Measurements from ENCODE around the gene TSNAX.

Gene TSNAX

GRCh38 chr1:231605149-231606100 is 77.0 kb downstream of the TSNAX start:
- Histone ChIP-seq H3K79me1 (ENCODE audit: low read length) (no peaks in the 10 kb centered on the region), H3K4me1 (ENCODE audit: control insufficient read depth, low read depth, low read length) (peaks cover 3% of the 10 kb centered on the region), H2BK5ac (ENCODE audit: low read length) (no peak overlapping the region), H3K56ac (ENCODE audit: low read length) (no peak overlapping the region), H3K36me3 (ENCODE audit: control insufficient read depth, insufficient read depth, low read length) (no peaks in the 10 kb centered on the region), H3K18ac (ENCODE audit: low read length) (no peak overlapping the region), H4K8ac (ENCODE audit: low read depth, low read length) (no peak overlapping the region), H3K4me3 (ENCODE audit: low read length) (no peak overlapping the region), H2AK5ac (ENCODE audit: low read length) (no peak overlapping the region), H3K4ac (ENCODE audit: low read depth, low read length) (no peak overlapping the region), H2BK120ac (ENCODE audit: low read depth, low read length) (no peak overlapping the region), H4K5ac (ENCODE audit: low read length) (no peak overlapping the region), H3K27ac (ENCODE audit: low read depth, low read length) (no peak overlapping the region), H3K4me2 (ENCODE audit: low read length) (no peak overlapping the region), H3K9ac (ENCODE audit: low read length) (no peak overlapping the region), H2BK15ac (replicated peaks; ENCODE audit: low read depth) (no peak overlapping the region), H3K23ac (ENCODE audit: low read length) (no peak overlapping the region), H3K27me3 (ENCODE audit: insufficient read depth, low read length, poor library complexity) (no peaks in the 10 kb centered on the region), H3K79me2 (ENCODE audit: control insufficient read depth, insufficient read depth, low read length) (no peaks in the 10 kb centered on the region)
- WGBS (ENCODE audit: extremely low coverage, insufficient coverage, low lambda C conversion rate) = no CpG with 5 or more reads among the region's 8 CpGs
- no peak for DNase-seq

- Histone ChIP-seq H4K5ac (ENCODE audit: low read length) (no peak overlapping the region), H3K36me3 (ENCODE audit: control insufficient read depth, insufficient read depth, low read length) (no peaks in the 10 kb centered on the region), H3K23ac (ENCODE audit: low read length) (no peak overlapping the region), H3K27ac (ENCODE audit: low read depth, low read length) (no peak overlapping the region), H3K18ac (ENCODE audit: low read length) (no peak overlapping the region), H3K4me3 (ENCODE audit: low read length) (no peak overlapping the region), H3K4me2 (ENCODE audit: low read length) (no peak overlapping the region), H3K4ac (ENCODE audit: low read depth, low read length) (no peak overlapping the region), H3K79me2 (ENCODE audit: control insufficient read depth, insufficient read depth, low read length) (no peaks in the 10 kb centered on the region), H2BK5ac (ENCODE audit: low read length) (no peak overlapping the region), H3K9ac (ENCODE audit: low read length) (no peak overlapping the region), H4K8ac (ENCODE audit: low read depth, low read length) (no peak overlapping the region), H3K79me1 (ENCODE audit: low read length) (no peaks in the 10 kb centered on the region), H2BK120ac (ENCODE audit: low read depth, low read length) (no peak overlapping the region), H2AK5ac (ENCODE audit: low read length) (no peak overlapping the region), H2BK15ac (replicated peaks; ENCODE audit: low read depth) (no peak overlapping the region), H3K56ac (ENCODE audit: low read length) (no peak overlapping the region), H3K4me1 (ENCODE audit: control insufficient read depth, low read depth, low read length) (peaks cover 3% of the 10 kb centered on the region), H3K27me3 (ENCODE audit: insufficient read depth, low read length, poor library complexity) (no peaks in the 10 kb centered on the region)
- no CpG with 5 or more reads among the region's 4 CpGs for WGBS (ENCODE audit: extremely low coverage, insufficient coverage, low lambda C conversion rate)
- peak; percentile 75 for DNase-seq
Observed at GRCh38 chr1:231606712-231607111, 78.2 kb downstream of the TSNAX start.

- Histone ChIP-seq H4K8ac (ENCODE audit: low read depth, low read length) (no peak overlapping the region), H3K4me1 (ENCODE audit: control insufficient read depth, low read depth, low read length) (no peaks in the 10 kb centered on the region), H2BK15ac (replicated peaks; ENCODE audit: low read depth) (no peak overlapping the region), H3K56ac (ENCODE audit: low read length) (no peak overlapping the region), H3K36me3 (ENCODE audit: control insufficient read depth, insufficient read depth, low read length) (no peaks in the 10 kb centered on the region), H2BK5ac (ENCODE audit: low read length) (no peak overlapping the region), H3K27me3 (ENCODE audit: insufficient read depth, low read length, poor library complexity) (no peaks in the 10 kb centered on the region), H2AK5ac (ENCODE audit: low read length) (no peak overlapping the region), H3K9ac (ENCODE audit: low read length) (no peak overlapping the region), H3K18ac (ENCODE audit: low read length) (no peak overlapping the region), H3K79me1 (ENCODE audit: low read length) (no peaks in the 10 kb centered on the region), H3K4me2 (ENCODE audit: low read length) (no peak overlapping the region), H3K4me3 (ENCODE audit: low read length) (no peak overlapping the region), H3K79me2 (ENCODE audit: control insufficient read depth, insufficient read depth, low read length) (no peaks in the 10 kb centered on the region), H3K27ac (ENCODE audit: low read depth, low read length) (no peak overlapping the region), H4K5ac (ENCODE audit: low read length) (no peak overlapping the region), H2BK120ac (ENCODE audit: low read depth, low read length) (no peak overlapping the region), H3K23ac (ENCODE audit: low read length) (no peak overlapping the region), H3K4ac (ENCODE audit: low read depth, low read length) (no peak overlapping the region)
- no peak for DNase-seq
- WGBS (ENCODE audit: extremely low coverage, insufficient coverage, low lambda C conversion rate) = no CpG with 5 or more reads among the region's 2 CpGs
Observed at GRCh38 chr1:231610388-231610787, 81.9 kb downstream of the TSNAX start.

- no peak overlapping the region for H3K4ac ChIP-seq (ENCODE audit: low read depth, low read length)
- H2BK5ac ChIP-seq (ENCODE audit: low read length) = no peak overlapping the region
- no peak overlapping the region for H2BK15ac ChIP-seq (replicated peaks; ENCODE audit: low read depth)
- no peak overlapping the region for H3K18ac ChIP-seq (ENCODE audit: low read length)
- no peaks in the 10 kb centered on the region for H3K79me2 ChIP-seq (ENCODE audit: control insufficient read depth, insufficient read depth, low read length)
- no peaks in the 10 kb centered on the region for H3K27me3 ChIP-seq (ENCODE audit: insufficient read depth, low read length, poor library complexity)
- H2BK120ac ChIP-seq (ENCODE audit: low read depth, low read length) = no peak overlapping the region
- H2AK5ac ChIP-seq (ENCODE audit: low read length) = no peak overlapping the region
- H4K5ac ChIP-seq (ENCODE audit: low read length) = no peak overlapping the region
- no peak overlapping the region for H3K4me2 ChIP-seq (ENCODE audit: low read length)
- H3K9ac ChIP-seq (ENCODE audit: low read length) = no peak overlapping the region
- no peaks in the 10 kb centered on the region for H3K36me3 ChIP-seq (ENCODE audit: control insufficient read depth, insufficient read depth, low read length)
- H3K56ac ChIP-seq (ENCODE audit: low read length) = no peak overlapping the region
- H3K27ac ChIP-seq (ENCODE audit: low read depth, low read length) = no peak overlapping the region
- no CpG with 5 or more reads among the region's 5 CpGs for WGBS (ENCODE audit: extremely low coverage, insufficient coverage, low lambda C conversion rate)
- H3K79me1 ChIP-seq (ENCODE audit: low read length) = no peaks in the 10 kb centered on the region
- H3K23ac ChIP-seq (ENCODE audit: low read length) = no peak overlapping the region
- no peak for DNase-seq
- H4K8ac ChIP-seq (ENCODE audit: low read depth, low read length) = no peak overlapping the region
- H3K4me3 ChIP-seq (ENCODE audit: low read length) = no peak overlapping the region
- no peaks in the 10 kb centered on the region for H3K4me1 ChIP-seq (ENCODE audit: control insufficient read depth, low read depth, low read length)
Observed at GRCh38 chr1:231611111-231611510, 82.6 kb downstream of the TSNAX start.

- no peaks in the 10 kb centered on the region for H3K36me3 ChIP-seq (ENCODE audit: control insufficient read depth, insufficient read depth, low read length)
- no peak overlapping the region for H3K4me3 ChIP-seq (ENCODE audit: low read length)
- no peak overlapping the region for H3K18ac ChIP-seq (ENCODE audit: low read length)
- no peak overlapping the region for H3K4ac ChIP-seq (ENCODE audit: low read depth, low read length)
- no peaks in the 10 kb centered on the region for H3K27me3 ChIP-seq (ENCODE audit: insufficient read depth, low read length, poor library complexity)
- no peak overlapping the region for H3K4me2 ChIP-seq (ENCODE audit: low read length)
- DNase-seq = peak; percentile 11
- H3K27ac ChIP-seq (ENCODE audit: low read depth, low read length) = no peak overlapping the region
- no peak overlapping the region for H4K5ac ChIP-seq (ENCODE audit: low read length)
- no peak overlapping the region for H2BK120ac ChIP-seq (ENCODE audit: low read depth, low read length)
- H3K56ac ChIP-seq (ENCODE audit: low read length) = no peak overlapping the region
- no CpG with 5 or more reads among the region's 5 CpGs for WGBS (ENCODE audit: extremely low coverage, insufficient coverage, low lambda C conversion rate)
- no peaks in the 10 kb centered on the region for H3K79me2 ChIP-seq (ENCODE audit: control insufficient read depth, insufficient read depth, low read length)
- H2AK5ac ChIP-seq (ENCODE audit: low read length) = no peak overlapping the region
- no peaks in the 10 kb centered on the region for H3K4me1 ChIP-seq (ENCODE audit: control insufficient read depth, low read depth, low read length)
- no peak overlapping the region for H2BK15ac ChIP-seq (replicated peaks; ENCODE audit: low read depth)
- H3K9ac ChIP-seq (ENCODE audit: low read length) = no peak overlapping the region
- H2BK5ac ChIP-seq (ENCODE audit: low read length) = no peak overlapping the region
- H3K23ac ChIP-seq (ENCODE audit: low read length) = no peak overlapping the region
- H4K8ac ChIP-seq (ENCODE audit: low read depth, low read length) = no peak overlapping the region
- H3K79me1 ChIP-seq (ENCODE audit: low read length) = no peaks in the 10 kb centered on the region
Observed at GRCh38 chr1:231611851-231612250, 83.4 kb downstream of the TSNAX start.
